K562 (cell line): ENCODE results near the gene TUT1. TPM values are rescaled to one million over a fixed set of nuclear protein-coding genes. Genes with fewer than 3 reads are reported as not detected.
"Not testable (repeated sequence)": the region's sequence is repeated elsewhere in the genome, so short reads cannot be mapped to it uniquely, and the experiment has no call there.

ENCODE experiments used
- ATAC-seq: fragments of 200-7000 bp; cut with Tn5 transposase; 3 replicates; pipeline ENCODE4 v1.9.1; 2020; ENCODE audit warnings: moderate library complexity
- BruUV-seq: library from RNA; stranded (reverse); fragments of 400-500 nt; replicated peaks from 2 replicates; lab custom pipeline; 2021; lab: Mats Ljungman, UMichigan
- CTCF ChIA-PET: fragments of 300-600 bp; formaldehyde crosslinking; extraction: SDS; loops from one replicate; lab custom pipeline; 2021; ENCODE audit warnings: low intra/inter-chr PET ratio; lab: Yijun Ruan, JAX
- POLR2A ChIA-PET: fragments of 300-600, 350-650 bp; sonication (Branson Sonifier 250); formaldehyde crosslinking; extraction: SDS; loops from one replicate; lab custom pipeline; 2021; ENCODE audit warnings: antibody characterized with exemption, inconsistent platforms; lab: Yijun Ruan, JAX
- DNase-seq, 4 experiments: peaks; one replicate each; pipeline versions ENCODE4 v3.0.0 to v3.0.0-alpha.2; 2011 to 2018; ENCODE audit warnings: low spot score in 3 of 4, mixed read lengths in 3 of 4; ENCODE audit errors: extremely low read depth in 1 of 4
- FAIRE-seq: peaks from 2 replicates; lab custom pipeline; 2011; peaks lifted over from hg19 to GRCh38; lab: Jason Lieb, UNC
- H2AFZ ChIP-seq: 2 replicates; pipeline ENCODE4 v1.6.0; 2011; ENCODE audit warnings: low read depth, low read length, control low read depth, inconsistent platforms
- H3K27ac ChIP-seq: fragments of 200-600 bp; 3 replicates; pipeline ENCODE4 v1.8.0; 2011; ENCODE audit warnings: low read depth, mild to moderate bottlenecking, control low read depth, inconsistent platforms, low read length, moderate library complexity, mixed read lengths; ENCODE audit errors: extremely low read depth
- H3K27me3 ChIP-seq, 2 experiments: fragments of 300-600 bp in 1 of 2; 2 replicates in 1 of 2; 3 replicates in 1 of 2; pipeline versions ENCODE4 v1.6.0 to v1.8.0; 2011; ENCODE audit warnings: inconsistent platforms in 2 of 2, low read length in 2 of 2, mild to moderate bottlenecking in 1 of 2, mixed read lengths in 1 of 2, moderate library complexity in 1 of 2; ENCODE audit not compliant: control insufficient read depth in 2 of 2, insufficient read depth in 2 of 2
- H3K36me3 ChIP-seq: fragments of 300-600 bp; 3 replicates; pipeline ENCODE4 v1.8.0; 2011; ENCODE audit warnings: mild to moderate bottlenecking, low read length, inconsistent platforms; ENCODE audit not compliant: control insufficient read depth, insufficient read depth
- H3K4me1 ChIP-seq, 2 experiments: fragments of 200-600 bp in 1 of 2; replicated peaks in 1 of 2; 2 replicates in 1 of 2; 3 replicates in 1 of 2; pipeline versions ENCODE4 v1.5.1 to v1.8.0; 2011; ENCODE audit warnings: inconsistent platforms in 2 of 2, low read length in 2 of 2, mild to moderate bottlenecking in 1 of 2, mixed read lengths in 1 of 2, moderate library complexity in 1 of 2; ENCODE audit not compliant: control insufficient read depth in 2 of 2, insufficient read depth in 2 of 2
- H3K4me2 ChIP-seq: 2 replicates; pipeline ENCODE4 v1.6.1; 2011; ENCODE audit warnings: low read length, control low read depth, inconsistent platforms, mixed read lengths; ENCODE audit not compliant: insufficient read depth
- H3K4me3 ChIP-seq: fragments of 200-600 bp; sonication (generic), shearing (Covaris generic); 2 replicates; pipeline ENCODE4 v1.5.1; 2016; ENCODE audit warnings: control low read depth, inconsistent platforms
- H3K79me2 ChIP-seq: fragments of 200-600 bp; 3 replicates; pipeline ENCODE4 v1.8.0; 2011; ENCODE audit warnings: low read length, inconsistent platforms; ENCODE audit not compliant: control insufficient read depth, insufficient read depth
- H3K9ac ChIP-seq, 2 experiments: 2 replicates each; pipeline versions ENCODE4 v1.6.0 to v1.6.1; 2011; ENCODE audit warnings: low read depth in 2 of 2, low read length in 2 of 2, control low read depth in 1 of 2, inconsistent platforms in 1 of 2, mild to moderate bottlenecking in 1 of 2, mixed read lengths in 1 of 2; ENCODE audit not compliant: insufficient read depth in 1 of 2
- H3K9me1 ChIP-seq: one replicate; pipeline ENCODE4 v1.6.0; 2011; ENCODE audit warnings: inconsistent platforms, mild to moderate bottlenecking, low read length, moderate library complexity; ENCODE audit not compliant: control insufficient read depth, insufficient read depth
- H3K9me3 ChIP-seq: replicated peaks from 2 replicates; pipeline ENCODE4 v1.5.1; 2011; ENCODE audit warnings: low read depth, low read length, inconsistent platforms; ENCODE audit not compliant: control insufficient read depth, insufficient read depth
- H4K20me1 ChIP-seq: replicated peaks from 2 replicates; pipeline ENCODE4 v1.6.1; 2011; ENCODE audit warnings: low read length, inconsistent platforms, mixed read lengths; ENCODE audit not compliant: control insufficient read depth, insufficient read depth
- DPF2 ChIP-seq: fragments of 450-650 bp; IDR thresholded peaks from 2 replicates; pipeline ENCODE4 v1.6.1; 2016
- GATAD2A ChIP-seq: fragments of 450-650 bp; IDR thresholded peaks from 2 replicates; pipeline ENCODE4 v1.6.1; 2017
- KHSRP ChIP-seq: fragments of 450-650 bp; IDR thresholded peaks from 2 replicates; pipeline ENCODE4 v1.6.1; 2017
- MXI1 ChIP-seq: IDR thresholded peaks from 2 replicates; pipeline ENCODE4 v1.6.1; 2011; ENCODE audit warnings: low read depth, mild to moderate bottlenecking, improper control_type of control experiment, low read length
- NFATC3 ChIP-seq: fragments of 450-650 bp; IDR thresholded peaks from 2 replicates; pipeline ENCODE4 v1.6.1; 2017; ENCODE audit warnings: mild to moderate bottlenecking
- ZNF121 ChIP-seq: sonication (generic); formaldehyde crosslinking; conservative IDR thresholded peaks from 2 replicates; pipeline ENCODE4 v1.8.0; 2022; ENCODE audit warnings: missing genetic modification reagents
- WGBS: fragments of 100-300 bp; shearing (Covaris generic); methylation state at CpG from one replicate; pipeline ENCODE4 v1.1.6; 2016; ENCODE audit warnings: low coverage, mixed read lengths; ENCODE audit not compliant: insufficient coverage; ENCODE audit errors: missing lambda C conversion rate; 5-methylcytosine and 5-hydroxymethylcytosine counted together
- in situ Hi-C: fragments of 300-500 bp; cut with MboI; formaldehyde crosslinking; loops from 4 replicates; pipeline ENCODE4 v1.15.0; 2018; ENCODE audit warnings: inconsistent platforms, mixed read lengths
- intact Hi-C: fragments of 100-400 bp; cut with micrococcal nuclease; formaldehyde crosslinking; loops from 2 replicates; pipeline ENCODE4 v1.14.2; 2022
- polyA plus RNA-seq, 8 experiments: library from polyadenylated mRNA; depleted of rRNA in 4 of 8; stranded (reverse) in 5 of 8; unstranded in 3 of 8; fragments of >200 nt; fragmentation: Nextera tagmentation in 2 of 8; fragmentation: Illumina TruSeq in 1 of 8; extraction: Ambion mirVana in 2 of 8; extraction: Trizol in 1 of 8; gene quantifications; 2 replicates each; pipeline versions ENCODE4 v1.2.1 to v1.2.3, GENCODE V29; 2011 to 2014; ENCODE audit warnings: inconsistent platforms in 1 of 8, missing spikeins in 1 of 8
- total RNA-seq, 7 experiments: library from RNA; depleted of rRNA in 6 of 7; stranded (reverse); fragments of >200 nt in 6 of 7; fragmentation: Illumina TruSeq in 2 of 7; extraction: Trizol in 2 of 7; gene quantifications; 2 replicates each; pipeline versions ENCODE4 v1.2.1 to v1.2.3, GENCODE V29; 2011 to 2021; ENCODE audit warnings: low replicate concordance in 1 of 7
- TF ChIP-seq, protein P1 (sequence below), 2 experiments: fragments of 150-350 bp in 1 of 2; IDR thresholded peaks; 2 replicates each; pipeline ENCODE4 v1.6.1; 2012 to 2016; ENCODE audit warnings: low read depth in 2 of 2, low read length in 2 of 2, mild to moderate bottlenecking in 1 of 2, moderate library complexity in 1 of 2

Gene TUT1
- total and polyA plus RNA-seq, 9 of the 15 experiments (the other 6 are each of a cell fraction or from before 2014, with no cell fraction given) = 0.66 to 44.3 (median 15.7) TPM

DNA sequence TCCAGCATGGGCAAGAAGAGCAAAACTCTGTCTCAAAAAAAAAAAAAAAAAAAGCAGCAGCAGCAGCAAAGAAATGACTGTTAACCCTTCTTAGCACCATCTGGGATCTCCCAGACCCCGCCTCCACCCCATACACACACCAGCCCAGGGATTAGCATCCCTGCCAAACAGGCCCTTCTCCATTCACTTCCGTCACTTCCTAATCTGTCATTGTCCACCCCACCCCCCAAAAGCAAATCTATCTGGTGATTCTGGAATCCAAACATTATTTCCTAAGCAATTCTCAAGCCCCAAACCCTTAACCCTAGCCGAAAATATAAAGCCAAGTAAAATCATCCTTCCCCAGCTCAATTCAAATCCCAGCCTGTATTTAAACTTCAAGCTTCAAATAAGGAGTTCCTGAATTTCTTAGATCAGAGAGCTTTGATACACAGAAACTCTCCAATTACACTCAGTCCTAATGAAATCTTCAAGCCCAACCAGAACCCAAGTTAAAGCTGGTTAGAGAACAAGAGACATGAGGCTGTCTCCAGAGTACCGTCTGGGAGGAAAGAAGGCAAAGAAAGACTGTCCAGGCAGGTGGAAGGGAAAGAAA lies 38.7 kb downstream of the TUT1 start (continued):
- TF ChIP-seq NFATC3 (peak; percentile 60; the same call in 1 of the 2 replicates), KHSRP (peak; percentile 54; the same call in 1 of the 2 replicates), GATAD2A (no peak), DPF2 (no peak), MXI1 (no peak)
- TF ChIP-seq, protein P1, sequence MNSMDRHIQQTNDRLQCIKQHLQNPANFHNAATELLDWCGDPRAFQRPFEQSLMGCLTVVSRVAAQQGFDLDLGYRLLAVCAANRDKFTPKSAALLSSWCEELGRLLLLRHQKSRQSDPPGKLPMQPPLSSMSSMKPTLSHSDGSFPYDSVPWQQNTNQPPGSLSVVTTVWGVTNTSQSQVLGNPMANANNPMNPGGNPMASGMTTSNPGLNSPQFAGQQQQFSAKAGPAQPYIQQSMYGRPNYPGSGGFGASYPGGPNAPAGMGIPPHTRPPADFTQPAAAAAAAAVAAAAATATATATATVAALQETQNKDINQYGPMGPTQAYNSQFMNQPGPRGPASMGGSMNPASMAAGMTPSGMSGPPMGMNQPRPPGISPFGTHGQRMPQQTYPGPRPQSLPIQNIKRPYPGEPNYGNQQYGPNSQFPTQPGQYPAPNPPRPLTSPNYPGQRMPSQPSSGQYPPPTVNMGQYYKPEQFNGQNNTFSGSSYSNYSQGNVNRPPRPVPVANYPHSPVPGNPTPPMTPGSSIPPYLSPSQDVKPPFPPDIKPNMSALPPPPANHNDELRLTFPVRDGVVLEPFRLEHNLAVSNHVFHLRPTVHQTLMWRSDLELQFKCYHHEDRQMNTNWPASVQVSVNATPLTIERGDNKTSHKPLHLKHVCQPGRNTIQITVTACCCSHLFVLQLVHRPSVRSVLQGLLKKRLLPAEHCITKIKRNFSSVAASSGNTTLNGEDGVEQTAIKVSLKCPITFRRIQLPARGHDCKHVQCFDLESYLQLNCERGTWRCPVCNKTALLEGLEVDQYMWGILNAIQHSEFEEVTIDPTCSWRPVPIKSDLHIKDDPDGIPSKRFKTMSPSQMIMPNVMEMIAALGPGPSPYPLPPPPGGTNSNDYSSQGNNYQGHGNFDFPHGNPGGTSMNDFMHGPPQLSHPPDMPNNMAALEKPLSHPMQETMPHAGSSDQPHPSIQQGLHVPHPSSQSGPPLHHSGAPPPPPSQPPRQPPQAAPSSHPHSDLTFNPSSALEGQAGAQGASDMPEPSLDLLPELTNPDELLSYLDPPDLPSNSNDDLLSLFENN (IDR thresholded peaks at IDR 0.05; ENCODE audit: low read depth in 2 of 2, low read length in 2 of 2) = no peak

DNA sequence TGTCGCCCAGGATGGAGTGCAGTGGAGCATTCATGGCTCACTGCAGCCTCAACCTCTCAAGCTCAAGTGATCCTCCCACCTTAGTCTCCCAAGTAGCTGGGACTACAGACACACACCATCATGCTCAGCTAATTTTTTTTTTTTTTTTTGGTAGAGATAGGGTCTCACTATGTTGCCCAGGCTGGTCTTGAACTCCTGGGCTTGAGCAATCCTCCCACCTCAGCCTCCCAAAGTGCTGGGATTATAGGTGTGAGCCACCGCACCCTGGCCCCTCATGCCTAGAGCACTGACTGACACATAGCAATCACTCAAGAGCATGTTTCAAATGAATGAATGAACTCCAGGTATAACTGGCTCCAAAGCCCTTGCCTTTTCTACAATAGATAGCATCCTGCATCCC lies 40.8 kb downstream of the TUT1 start:
- H3K27me3 ChIP-seq, H3K4me3 ChIP-seq, ATAC-seq, H3K9me3 ChIP-seq, H3K79me2 ChIP-seq, H2AFZ ChIP-seq, BruUV-seq, H3K9ac ChIP-seq, CTCF ChIA-PET, H3K4me2 ChIP-seq, FAIRE-seq, H3K9me1 ChIP-seq, intact Hi-C loops, H4K20me1 ChIP-seq, H3K27ac ChIP-seq, DNase-seq, H3K36me3 ChIP-seq: not testable (repeated sequence)
- POLR2A ChIA-PET = interaction anchor here (0.5 to 3.4 kb wide), 3 partner anchors 10 to 1474 kb away, joined by 3 to 11 read pairs (median 3); partner anchors contain the start of genes C11orf98 and CSKMT
- H3K4me1 ChIP-seq = peaks cover 59 to 69% of the 10 kb centered on the region in 2 experiments
- in situ Hi-C loops = loop anchor here (10.0 kb wide), 1 partner anchor 156 kb away; no protein-coding TSS in a partner anchor
- 89% methylated on average over 2 of the region's 2 CpGs for WGBS
- TF ChIP-seq ZNF121 (CRISPR knock-in tag) = peak; percentile 61
